ENCODE measurements around the gene OR51B4. TPM values are rescaled to one million over a fixed set of nuclear protein-coding genes. Genes with fewer than 3 reads are reported as not detected.
"Not testable (repeated sequence)": the region's sequence is repeated elsewhere in the genome, so short reads cannot be mapped to it uniquely, and the experiment has no call there.

OR51B4 gene
- total and polyA plus RNA-seq, 7 donors: not detected

- no peaks in the 10 kb centered on the region for H3K4me1 ChIP-seq
- no peak overlapping the region for H3K4me3 ChIP-seq
- TF ChIP-seq, protein P1, sequence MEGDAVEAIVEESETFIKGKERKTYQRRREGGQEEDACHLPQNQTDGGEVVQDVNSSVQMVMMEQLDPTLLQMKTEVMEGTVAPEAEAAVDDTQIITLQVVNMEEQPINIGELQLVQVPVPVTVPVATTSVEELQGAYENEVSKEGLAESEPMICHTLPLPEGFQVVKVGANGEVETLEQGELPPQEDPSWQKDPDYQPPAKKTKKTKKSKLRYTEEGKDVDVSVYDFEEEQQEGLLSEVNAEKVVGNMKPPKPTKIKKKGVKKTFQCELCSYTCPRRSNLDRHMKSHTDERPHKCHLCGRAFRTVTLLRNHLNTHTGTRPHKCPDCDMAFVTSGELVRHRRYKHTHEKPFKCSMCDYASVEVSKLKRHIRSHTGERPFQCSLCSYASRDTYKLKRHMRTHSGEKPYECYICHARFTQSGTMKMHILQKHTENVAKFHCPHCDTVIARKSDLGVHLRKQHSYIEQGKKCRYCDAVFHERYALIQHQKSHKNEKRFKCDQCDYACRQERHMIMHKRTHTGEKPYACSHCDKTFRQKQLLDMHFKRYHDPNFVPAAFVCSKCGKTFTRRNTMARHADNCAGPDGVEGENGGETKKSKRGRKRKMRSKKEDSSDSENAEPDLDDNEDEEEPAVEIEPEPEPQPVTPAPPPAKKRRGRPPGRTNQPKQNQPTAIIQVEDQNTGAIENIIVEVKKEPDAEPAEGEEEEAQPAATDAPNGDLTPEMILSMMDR (IDR thresholded peaks at IDR 0.05): no peak
- ATAC-seq (no peak), DNase-seq (no peak)
- intact Hi-C loops (cut with DNase I): no loop called here
- H3K9me3 ChIP-seq: no peaks in the 10 kb centered on the region
- no peaks in the 10 kb centered on the region for H3K27me3 ChIP-seq (ENCODE audit: insufficient read depth in 3 of 3, low read length in 2 of 3)
- H3K27ac ChIP-seq: no peak overlapping the region
- no peaks in the 10 kb centered on the region for H3K36me3 ChIP-seq (ENCODE audit: insufficient read depth in 1 of 2, low read depth in 1 of 2)
- WGBS, 3 donors: 65 to 73% (median 66%) methylated on average over 7 of the region's 7 CpGs
These were observed 43.0 kb downstream of the OR51B4 start for GRCh38 chr11:5258543-5259262.

- ATAC-seq (no peak), DNase-seq (no peak)
- TF ChIP-seq, protein P1 (IDR thresholded peaks at IDR 0.05): no peak
- Histone ChIP-seq H3K36me3 (ENCODE audit: insufficient read depth in 1 of 2, low read depth in 1 of 2) (no peaks in the 10 kb centered on the region), H3K27ac (no peak overlapping the region), H3K27me3 (ENCODE audit: insufficient read depth in 3 of 3, low read length in 2 of 3) (no peaks in the 10 kb centered on the region), H3K9me3 (no peaks in the 10 kb centered on the region), H3K4me3 (no peak overlapping the region), H3K4me1 (no peaks in the 10 kb centered on the region)
- intact Hi-C loops (cut with DNase I): no loop called here
- 21 to 29% (median 25%) methylated on average over 2 of the region's 2 CpGs for WGBS, 3 donors
These were observed 44.5 kb downstream of the OR51B4 start for GRCh38 chr11:5257296-5257695.

DNA sequence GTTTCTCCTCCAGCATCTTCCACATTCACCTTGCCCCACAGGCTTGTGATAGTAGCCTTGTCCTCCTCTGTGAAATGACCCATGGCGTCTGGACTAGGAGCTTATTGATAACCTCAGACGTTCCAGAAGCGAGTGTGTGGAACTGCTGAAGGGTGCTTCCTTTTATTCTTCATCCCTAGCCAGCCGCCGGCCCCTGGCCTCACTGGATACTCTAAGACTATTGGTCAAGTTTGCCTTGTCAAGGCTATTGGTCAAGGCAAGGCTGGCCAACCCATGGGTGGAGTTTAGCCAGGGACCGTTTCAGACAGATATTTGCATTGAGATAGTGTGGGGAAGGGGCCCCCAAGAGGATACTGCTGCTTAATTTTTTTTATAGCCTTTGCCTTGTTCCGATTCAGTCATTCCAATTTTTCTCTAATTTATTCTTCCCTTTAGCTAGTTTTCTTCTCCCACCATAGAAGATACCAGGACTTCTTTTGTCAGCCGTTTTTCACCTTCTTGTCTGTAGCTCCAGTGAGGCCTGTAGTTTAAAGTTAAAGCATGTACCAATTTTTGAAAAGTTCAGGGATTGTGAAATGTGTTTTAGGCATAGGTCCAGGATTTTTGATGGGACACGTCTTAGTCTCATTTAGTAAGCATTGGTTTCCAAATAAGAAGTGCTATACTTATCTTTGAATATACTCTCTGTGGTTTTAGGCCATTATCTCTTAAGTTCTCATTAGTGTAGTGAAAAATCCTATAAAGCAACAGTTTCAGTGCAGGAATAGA lies 46.9 kb downstream of the OR51B4 start, which contains the start of gene HBG2:
HBG2 (minus strand) TSS at position 136 of the 768 bp plus-strand sequence; CDS start at position 83, 53 bp downstream.
- not testable (repeated sequence) for H3K4me1 ChIP-seq, H3K9me3 ChIP-seq

GRCh38 chr11:5254023-5254422 lies 47.7 kb downstream of the OR51B4 start:
- H3K36me3 ChIP-seq (ENCODE audit: insufficient read depth in 1 of 2, low read depth in 1 of 2); H3K27me3 ChIP-seq (ENCODE audit: insufficient read depth in 3 of 3, low read length in 2 of 3); H3K27ac ChIP-seq; H3K4me3 ChIP-seq; intact Hi-C loops (cut with DNase I); ATAC-seq; DNase-seq; H3K4me1 ChIP-seq; H3K9me3 ChIP-seq: not testable (repeated sequence)
- WGBS, 3 donors: 56 to 72% (median 69%) methylated on average over 2 of the region's 2 CpGs

More for the DNA sequence above, 46.9 kb downstream of the OR51B4 start, which contains the start of gene HBG2:
- H3K36me3 ChIP-seq (ENCODE audit: insufficient read depth in 1 of 2, low read depth in 1 of 2); H3K4me3 ChIP-seq; DNase-seq; H3K27me3 ChIP-seq (ENCODE audit: insufficient read depth in 3 of 3, low read length in 2 of 3); intact Hi-C loops (cut with DNase I); ATAC-seq; H3K27ac ChIP-seq: not testable (repeated sequence)
- WGBS, 3 donors: 67 to 75% (median 67%) methylated on average over 4 of the region's 9 CpGs

- ATAC-seq; H3K4me3 ChIP-seq; intact Hi-C loops (cut with DNase I); H3K4me1 ChIP-seq; H3K9me3 ChIP-seq; DNase-seq; H3K36me3 ChIP-seq (ENCODE audit: insufficient read depth in 1 of 2, low read depth in 1 of 2); H3K27ac ChIP-seq; H3K27me3 ChIP-seq (ENCODE audit: insufficient read depth in 3 of 3, low read length in 2 of 3): not testable (repeated sequence)
- WGBS, 3 donors: 64 to 92% (median 87%) methylated on average over 5 of the region's 5 CpGs
These were observed 48.3 kb downstream of the OR51B4 start for GRCh38 chr11:5253440-5253839.

GRCh38 chr11:5252919-5253265 lies 48.9 kb downstream of the OR51B4 start:
- TF ChIP-seq, protein P1 (IDR thresholded peaks at IDR 0.05): no peak
- Histone ChIP-seq H3K9me3 (no peaks in the 10 kb centered on the region), H3K27ac (no peak overlapping the region), H3K27me3 (ENCODE audit: insufficient read depth in 3 of 3, low read length in 2 of 3) (no peaks in the 10 kb centered on the region), H3K4me1 (no peaks in the 10 kb centered on the region), H3K4me3 (no peak overlapping the region), H3K36me3 (ENCODE audit: insufficient read depth in 1 of 2, low read depth in 1 of 2) (no peaks in the 10 kb centered on the region)
- no peak for DNase-seq
- no peak for ATAC-seq
- WGBS, 3 donors: 62 to 65% (median 64%) methylated on average over 1 of the region's 1 CpG
- intact Hi-C loops (cut with DNase I): no loop called here

All from psoas muscle (tissue), 8 donors.